Amniotic stem cell (primary cell): Measurements from ENCODE around the gene CCDC57.
"Not testable (repeated sequence)": the region's sequence is repeated elsewhere in the genome, so short reads cannot be mapped to it uniquely, and the experiment has no call there.

Experiments used
- DNase-seq: peaks from one replicate; lab custom pipeline; 2025; lab: John Stamatoyannopoulos, UW

Gene CCDC57, protein sequence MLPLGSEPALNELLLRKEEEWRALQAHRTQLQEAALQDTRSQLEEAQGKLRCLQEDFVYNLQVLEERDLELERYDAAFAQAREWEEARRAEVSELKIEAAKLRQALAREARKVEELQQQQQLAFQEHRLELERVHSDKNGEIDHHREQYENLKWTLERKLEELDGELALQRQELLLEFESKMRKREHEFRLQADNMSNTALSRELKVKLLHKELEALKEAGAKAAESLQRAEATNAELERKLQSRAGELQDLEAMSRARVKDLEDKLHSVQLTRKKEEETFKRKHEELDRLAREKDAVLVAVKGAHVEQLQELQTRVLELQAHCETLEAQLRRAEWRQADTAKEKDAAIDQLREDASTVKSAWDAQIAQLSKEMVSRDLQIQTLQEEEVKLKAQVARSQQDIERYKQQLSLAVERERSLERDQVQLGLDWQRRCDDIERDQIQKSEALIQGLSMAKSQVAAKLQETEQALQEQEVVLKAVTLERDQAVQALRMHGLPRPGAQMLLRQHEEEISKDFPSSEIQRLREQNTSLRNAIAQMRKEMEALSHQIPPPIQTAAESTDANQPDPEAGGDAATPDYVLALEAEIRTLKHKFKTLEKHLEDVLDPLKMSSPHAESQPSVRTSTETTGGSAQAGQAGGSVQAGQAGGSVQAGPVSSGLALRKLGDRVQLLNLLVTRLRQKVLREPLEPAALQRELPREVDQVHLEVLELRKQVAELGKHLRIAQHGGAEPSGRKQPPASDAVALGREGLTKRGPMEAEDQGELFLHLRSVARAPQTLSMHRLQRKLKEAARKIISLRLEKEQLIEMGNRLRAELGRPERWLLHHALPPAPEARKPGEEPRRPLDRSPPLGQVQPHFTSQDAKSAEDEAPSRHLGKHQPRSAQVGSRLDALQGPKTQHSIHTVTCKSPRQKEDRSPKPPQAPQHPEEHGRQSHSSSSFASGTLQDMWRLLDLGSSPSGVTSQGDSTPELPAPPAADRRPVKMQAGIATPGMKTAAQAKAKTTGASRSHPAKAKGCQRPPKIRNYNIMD

DNA sequence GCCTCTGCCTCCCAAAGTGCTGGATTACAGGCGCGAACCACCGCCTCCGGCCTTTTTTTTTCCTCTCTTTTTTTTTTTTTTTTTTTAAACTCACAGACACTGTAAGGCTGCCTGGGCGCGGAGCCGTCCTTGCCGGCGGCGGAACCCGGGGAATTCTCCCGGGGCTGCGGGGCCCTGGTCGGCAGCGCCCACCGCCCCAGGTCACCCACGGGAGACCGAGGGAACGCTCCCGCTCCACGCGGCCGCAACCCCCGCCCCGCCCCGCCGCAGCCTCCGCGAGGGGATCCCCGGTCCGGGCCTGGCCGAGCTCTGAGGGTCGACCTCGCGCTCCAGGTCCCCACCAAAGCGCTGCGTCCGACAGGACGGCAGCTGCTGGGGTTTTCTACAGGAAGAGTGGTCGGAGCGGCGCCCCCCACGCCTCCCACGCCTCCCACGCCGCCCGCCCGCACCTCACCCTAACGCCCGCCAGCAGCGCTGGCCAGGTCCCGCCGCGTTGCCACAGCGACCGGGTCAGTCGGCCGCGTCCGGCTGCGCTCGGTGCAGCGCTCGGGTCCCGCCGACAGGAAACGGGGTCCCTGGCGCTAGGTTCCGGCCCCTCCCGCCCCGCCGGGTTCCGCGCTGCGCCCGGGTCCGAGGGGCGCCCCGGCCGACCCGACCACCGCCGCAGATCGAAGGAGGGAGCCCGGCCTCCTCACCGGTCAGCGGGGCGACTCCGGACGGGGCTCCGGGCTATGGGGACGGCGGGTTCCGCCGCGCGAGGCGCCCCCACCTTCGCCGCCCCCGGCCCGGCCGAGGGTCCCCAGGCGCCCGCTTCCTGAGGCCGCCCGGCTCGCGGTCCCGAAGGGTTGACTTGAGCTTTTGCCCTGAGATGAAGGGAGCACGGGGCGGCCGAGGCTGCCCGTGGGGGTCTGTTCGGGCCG is at the start of gene CCDC57:
Gene CCDC57 (minus strand): TSS at position 512 of the 920 bp plus-strand sequence. CDS start 10,898 bp downstream, outside the sequence.
- peak; percentile 36 for DNase-seq

DNA sequence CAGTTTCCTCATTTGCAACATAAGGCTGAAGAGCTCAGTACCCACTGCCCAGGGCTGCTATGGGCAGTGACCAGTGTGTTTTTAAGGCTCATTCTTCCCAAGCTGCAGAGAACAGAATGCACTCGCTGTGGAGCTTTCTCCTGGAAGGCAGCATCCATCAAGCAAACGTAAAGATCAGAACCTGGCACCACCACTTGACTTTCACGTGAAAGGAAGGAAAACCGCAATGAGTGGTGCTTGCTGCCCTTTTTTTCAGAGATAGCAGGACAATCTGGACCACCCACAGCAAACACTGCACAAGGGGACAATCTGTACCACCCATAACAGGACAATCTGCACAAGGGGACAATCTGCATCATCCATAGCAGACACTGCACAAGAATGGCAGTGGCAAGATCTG is 49.7 kb upstream of the CCDC57 start:
- no peak for DNase-seq

- not testable (repeated sequence) for DNase-seq
Observed at GRCh38 chr17:82259972-82260961, 47.6 kb upstream of the CCDC57 start.

DNA sequence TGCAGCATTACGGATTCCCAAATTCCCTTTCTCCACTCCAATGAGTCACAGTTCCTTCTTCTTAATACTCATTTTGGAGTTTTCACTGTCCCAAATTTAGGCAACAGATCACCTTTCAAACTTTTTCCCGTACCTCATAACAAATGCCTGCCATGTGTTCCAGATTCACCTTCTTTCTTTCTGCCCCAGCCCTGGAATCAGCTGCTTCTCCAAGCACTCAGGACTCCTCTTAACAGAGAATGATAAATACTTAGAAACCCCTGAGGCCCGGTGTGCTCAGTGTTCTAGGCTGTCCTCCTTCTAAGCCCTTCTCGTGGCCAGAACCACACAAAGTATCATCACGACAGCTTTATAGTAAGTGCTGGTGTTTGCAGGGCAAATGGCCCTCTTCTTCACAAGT is 45.9 kb upstream of the CCDC57 start:
- DNase-seq: no peak

GRCh38 chr17:82257473-82257872 is 44.8 kb upstream of the CCDC57 start:
- no peak for DNase-seq

GRCh38 chr17:82256242-82256885 is 43.7 kb upstream of the CCDC57 start:
- no peak for DNase-seq

DNA sequence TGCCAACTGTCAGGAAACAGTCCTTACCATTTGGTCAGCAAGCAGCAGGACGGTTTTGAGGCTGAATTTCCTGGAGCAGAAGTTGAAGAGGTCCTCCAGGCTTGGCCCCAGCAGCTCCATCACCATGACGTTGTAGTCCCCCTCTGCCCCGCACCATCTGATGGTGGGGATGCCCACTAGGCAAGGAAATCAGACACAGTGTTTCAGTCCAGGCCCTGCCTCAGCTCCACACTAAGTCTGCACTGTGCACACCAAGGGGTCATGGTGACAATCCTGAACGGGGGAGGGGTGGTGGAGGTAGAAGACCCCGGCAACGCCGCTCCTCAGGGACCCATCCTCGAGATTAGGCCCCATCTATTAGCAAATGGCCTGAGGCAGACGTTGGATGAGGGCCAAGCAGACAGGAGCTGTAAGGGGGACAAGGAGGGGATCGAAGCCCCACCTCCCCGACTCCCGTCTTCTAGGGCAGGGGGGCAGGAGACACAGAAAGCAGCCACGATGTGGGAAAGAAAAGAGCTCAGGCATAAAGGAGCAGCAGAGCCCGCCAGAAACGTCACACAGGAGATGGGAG is 42.8 kb upstream of the CCDC57 start:
- no peak for DNase-seq

GRCh38 chr17:82254746-82255145 is 42.1 kb upstream of the CCDC57 start:
- not testable (repeated sequence) for DNase-seq

DNA sequence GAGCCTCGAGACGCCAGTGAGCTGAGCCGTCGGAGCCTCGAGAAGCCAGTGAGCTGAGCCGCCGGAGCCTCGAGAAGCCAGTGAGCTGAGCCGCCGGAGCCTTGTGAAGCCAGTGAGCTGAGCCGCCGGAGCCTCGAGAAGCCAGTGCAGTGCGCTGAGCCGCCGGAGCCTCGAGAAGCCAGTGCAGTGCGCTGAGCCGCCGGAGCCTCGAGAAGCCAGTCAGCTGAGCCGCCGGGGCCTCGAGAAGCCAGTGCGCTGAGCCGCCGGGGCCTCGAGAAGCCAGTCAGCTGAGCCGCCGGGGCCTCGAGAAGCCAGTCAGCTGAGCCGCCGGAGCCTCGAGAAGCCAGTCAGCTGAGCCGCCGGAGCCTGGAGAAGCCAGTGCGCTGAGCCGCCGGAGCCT is 41.5 kb upstream of the CCDC57 start:
- DNase-seq: not testable (repeated sequence)

- DNase-seq: no peak
Observed at GRCh38 chr17:82253179-82253544, 40.5 kb upstream of the CCDC57 start.

- DNase-seq: no peak
Observed at GRCh38 chr17:82252511-82253178, 40.0 kb upstream of the CCDC57 start.

- DNase-seq: no peak
Observed at GRCh38 chr17:82250868-82251500, 38.3 kb upstream of the CCDC57 start.

DNA sequence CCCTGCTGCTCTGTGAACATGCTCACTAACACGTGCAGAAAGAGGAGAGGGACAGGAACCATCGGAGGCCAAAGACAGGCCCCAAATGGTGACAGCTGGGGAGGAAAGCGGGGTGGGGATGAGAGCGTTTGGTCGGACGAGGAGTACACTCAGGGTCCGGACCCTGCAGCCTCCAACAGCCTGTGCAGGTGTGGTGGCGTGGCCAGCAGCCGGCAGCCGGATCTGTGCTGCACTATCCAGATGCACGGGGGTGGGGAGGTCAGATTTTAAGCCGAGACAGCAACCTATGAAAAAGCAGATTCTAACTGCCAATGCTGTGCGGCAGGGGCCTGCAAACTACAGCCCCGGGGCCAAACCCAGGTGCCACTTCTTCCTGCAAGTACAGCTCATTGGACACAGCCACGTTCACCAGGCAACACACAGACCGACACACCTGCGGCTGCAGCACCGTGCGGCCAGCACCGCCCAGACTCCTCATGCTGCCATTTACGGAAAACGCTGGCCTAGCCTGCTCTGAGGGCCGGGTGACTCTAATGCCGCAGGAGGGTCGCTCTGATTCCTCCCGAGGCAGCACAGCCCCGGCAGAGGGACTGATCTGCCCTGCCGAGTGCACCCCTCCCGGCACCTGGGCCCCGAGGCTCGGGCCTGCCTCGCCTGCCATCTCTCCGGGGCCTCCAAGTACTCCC is 37.4 kb upstream of the CCDC57 start:
- no peak for DNase-seq

DNA sequence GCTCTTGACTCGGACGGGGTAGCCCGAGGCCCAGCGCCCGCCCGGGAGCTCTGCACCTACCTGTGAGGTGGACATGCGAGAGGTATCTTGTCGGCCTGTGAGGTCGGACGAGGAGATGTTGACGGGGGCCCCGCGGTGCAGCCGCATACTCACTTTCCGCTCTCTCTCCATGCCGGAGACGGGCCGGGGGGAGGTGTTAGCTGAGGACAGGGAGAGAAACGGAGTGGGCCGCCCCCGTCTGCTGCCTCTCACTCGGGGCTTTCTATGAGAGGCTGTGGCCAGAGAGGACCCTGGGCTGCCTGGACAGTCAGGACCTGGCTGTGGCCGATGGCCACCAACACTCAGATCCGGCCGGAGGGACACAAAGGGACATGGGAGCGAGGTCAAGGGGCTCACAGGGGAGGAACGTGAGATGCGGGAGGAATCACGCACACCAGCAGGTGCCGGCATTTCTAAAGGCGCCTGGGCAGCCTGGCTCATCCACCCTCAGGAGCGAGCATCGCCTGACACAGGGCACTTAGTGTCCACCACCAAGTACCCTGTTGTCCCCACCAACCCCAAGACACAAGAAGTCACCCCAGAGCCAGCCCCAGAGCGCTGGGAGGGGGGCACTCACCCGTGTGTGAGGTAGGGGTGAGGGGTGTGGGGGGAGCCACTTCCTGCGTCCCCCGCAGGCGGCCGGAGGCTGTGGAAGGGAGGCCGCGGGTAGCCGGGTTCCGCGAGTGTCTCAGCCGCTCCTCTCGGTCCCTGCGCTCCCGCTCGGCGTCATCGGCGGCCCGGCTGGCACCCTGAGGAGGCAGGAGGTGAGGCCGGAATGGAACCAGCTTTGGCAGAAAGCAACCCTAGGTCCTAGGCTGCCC is 36.4 kb upstream of the CCDC57 start:
- DNase-seq: no peak

- DNase-seq: no peak
Observed at GRCh38 chr17:82247856-82248671, 35.4 kb upstream of the CCDC57 start.
